OCI-M2 (cell line): Measurements from ENCODE around the gene TRAPPC3.
A peak's percentile ranks its signal among the peaks of the same experiment; 100 is the strongest.

ENCODE experiments used
- DNase-seq: peaks from one replicate; lab custom pipeline; 2025; ENCODE audit not compliant: unreplicated experiment; lab: John Stamatoyannopoulos, UW

TRAPPC3 gene

GRCh38 chr1:36154335-36154734 is 5.0 kb upstream of the TRAPPC3 start:
- DNase-seq = no peak

- DNase-seq = no peak
Observed at GRCh38 chr1:36153476-36153875, 4.2 kb upstream of the TRAPPC3 start.

GRCh38 chr1:36151845-36152203 is 2.5 kb upstream of the TRAPPC3 start:
- no peak for DNase-seq

- DNase-seq = no peak
Observed at GRCh38 chr1:36151134-36151844, 2.0 kb upstream of the TRAPPC3 start.

GRCh38 chr1:36150296-36151133 is 1.2 kb upstream of the TRAPPC3 start:
- peak; percentile 40 for DNase-seq

- DNase-seq = no peak
Observed at GRCh38 chr1:36149973-36150295, 648 bp upstream of the TRAPPC3 start.

- no peak for DNase-seq
Observed at GRCh38 chr1:36148821-36149236, 457 bp downstream of the TRAPPC3 start.

GRCh38 chr1:36144413-36144812 is 4.9 kb downstream of the TRAPPC3 start:
- no peak for DNase-seq

- DNase-seq = no peak
Observed at GRCh38 chr1:36143424-36143823, 5.9 kb downstream of the TRAPPC3 start.

GRCh38 chr1:36142121-36142520 is 7.2 kb downstream of the TRAPPC3 start:
- no peak for DNase-seq

- DNase-seq = no peak
Observed at GRCh38 chr1:36139521-36139920, 9.8 kb downstream of the TRAPPC3 start.

GRCh38 chr1:36137776-36138175 is 11.5 kb downstream of the TRAPPC3 start:
- DNase-seq = no peak

GRCh38 chr1:36137226-36137625 is 12.1 kb downstream of the TRAPPC3 start:
- DNase-seq = no peak

- DNase-seq = no peak
Observed at GRCh38 chr1:36136535-36136934, 12.8 kb downstream of the TRAPPC3 start.

- no peak for DNase-seq
Observed at GRCh38 chr1:36135796-36136195, 13.5 kb downstream of the TRAPPC3 start.

- DNase-seq = no peak
Observed at GRCh38 chr1:36135330-36135667, 14.0 kb downstream of the TRAPPC3 start.

- no peak for DNase-seq
Observed at GRCh38 chr1:36134505-36135329, 14.6 kb downstream of the TRAPPC3 start.

- no peak for DNase-seq
Observed at GRCh38 chr1:36134031-36134430, 15.3 kb downstream of the TRAPPC3 start.

GRCh38 chr1:36133484-36133883 is 15.8 kb downstream of the TRAPPC3 start:
- DNase-seq = no peak

GRCh38 chr1:36132029-36132428 is 17.3 kb downstream of the TRAPPC3 start:
- no peak for DNase-seq

GRCh38 chr1:36128905-36129206 is 20.4 kb downstream of the TRAPPC3 start:
- no peak for DNase-seq
